OCI-M2 (cell line): ENCODE measurements around the gene PHPT1.
"Not testable (repeated sequence)": the region's sequence is repeated elsewhere in the genome, so short reads cannot be mapped to it uniquely, and the experiment has no call there.

Source experiments
- DNase-seq: peaks from one replicate; lab custom pipeline; 2025; ENCODE audit not compliant: unreplicated experiment; lab: John Stamatoyannopoulos, UW

PHPT1 gene

GRCh38 chr9:136849038-136849959, at the start of gene PHPT1:
PHPT1 (plus strand) TSS chr9:136849409; CDS start chr9:136849431, 22 bp downstream.
- DNase-seq = peak; percentile 58

GRCh38 chr9:136799854-136800657, 49.2 kb upstream of the PHPT1 start:
- DNase-seq = no peak

- DNase-seq = no peak
Observed at GRCh38 chr9:136802321-136802720, 46.9 kb upstream of the PHPT1 start.

GRCh38 chr9:136803009-136803550, 46.1 kb upstream of the PHPT1 start:
- not testable (repeated sequence) for DNase-seq

- DNase-seq = no peak
Observed at GRCh38 chr9:136803551-136804508, 45.4 kb upstream of the PHPT1 start.

- no peak for DNase-seq
Observed at GRCh38 chr9:136804509-136805206, 44.6 kb upstream of the PHPT1 start.

- no peak for DNase-seq
Observed at GRCh38 chr9:136805207-136805740, 43.9 kb upstream of the PHPT1 start.

GRCh38 chr9:136806067-136806466, 43.1 kb upstream of the PHPT1 start:
- no peak for DNase-seq

- DNase-seq = no peak
Observed at GRCh38 chr9:136806631-136807201, 42.5 kb upstream of the PHPT1 start.

GRCh38 chr9:136807281-136808074, 41.7 kb upstream of the PHPT1 start, which contains the start of gene RABL6:
RABL6 (plus strand) TSS chr9:136807948; CDS start chr9:136808197, 249 bp downstream.
- DNase-seq = no peak

GRCh38 chr9:136808075-136808805, 41.0 kb upstream of the PHPT1 start:
- DNase-seq = no peak

- DNase-seq = no peak
Observed at GRCh38 chr9:136808806-136809158, 40.4 kb upstream of the PHPT1 start.

- DNase-seq = no peak
Observed at GRCh38 chr9:136814725-136815421, 34.3 kb upstream of the PHPT1 start.

- DNase-seq = no peak
Observed at GRCh38 chr9:136815422-136815782, 33.8 kb upstream of the PHPT1 start.

GRCh38 chr9:136820971-136821825, 28.0 kb upstream of the PHPT1 start:
- DNase-seq = no peak

GRCh38 chr9:136821826-136822544, 27.2 kb upstream of the PHPT1 start:
- DNase-seq = no peak
